ENCODE measurements around the gene POR. TPM values are rescaled to one million over a fixed set of nuclear protein-coding genes. Genes with fewer than 3 reads are reported as not detected.
"Not testable (repeated sequence)": the region's sequence is repeated elsewhere in the genome, so short reads cannot be mapped to it uniquely, and the experiment has no call there.

POR gene
- total RNA-seq, 1 donor, result 90.7 TPM

DNA sequence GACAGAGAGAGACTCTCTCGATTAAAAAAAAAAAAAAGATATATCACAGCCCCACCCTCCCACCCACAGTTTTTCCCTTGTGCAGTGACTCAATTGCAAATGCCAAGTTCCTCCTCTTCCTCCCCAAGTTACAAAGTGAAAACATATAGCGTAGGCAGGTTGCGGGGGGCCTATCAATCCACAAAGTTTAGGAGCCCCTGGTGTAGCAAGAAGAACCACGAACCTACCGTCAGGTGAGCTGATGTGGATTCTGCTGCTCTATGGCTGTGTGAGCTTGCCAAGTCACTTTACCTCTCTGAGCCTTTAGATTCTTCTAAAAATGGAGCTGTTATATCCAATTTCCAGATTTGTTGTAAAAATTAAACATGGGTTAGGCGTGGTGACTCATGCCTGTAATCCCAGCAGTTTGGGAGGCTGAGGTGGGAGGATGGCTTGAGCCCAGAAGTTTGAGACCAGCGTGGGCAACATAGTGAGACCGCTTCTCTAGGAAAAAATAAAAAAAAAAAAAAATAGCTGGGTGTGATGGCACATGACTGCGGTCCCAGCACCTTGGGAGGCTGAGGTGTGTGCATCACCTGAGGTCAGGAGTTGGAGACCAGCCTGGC, 44.3 kb upstream of the POR start:
- TF ChIP-seq, protein P1, sequence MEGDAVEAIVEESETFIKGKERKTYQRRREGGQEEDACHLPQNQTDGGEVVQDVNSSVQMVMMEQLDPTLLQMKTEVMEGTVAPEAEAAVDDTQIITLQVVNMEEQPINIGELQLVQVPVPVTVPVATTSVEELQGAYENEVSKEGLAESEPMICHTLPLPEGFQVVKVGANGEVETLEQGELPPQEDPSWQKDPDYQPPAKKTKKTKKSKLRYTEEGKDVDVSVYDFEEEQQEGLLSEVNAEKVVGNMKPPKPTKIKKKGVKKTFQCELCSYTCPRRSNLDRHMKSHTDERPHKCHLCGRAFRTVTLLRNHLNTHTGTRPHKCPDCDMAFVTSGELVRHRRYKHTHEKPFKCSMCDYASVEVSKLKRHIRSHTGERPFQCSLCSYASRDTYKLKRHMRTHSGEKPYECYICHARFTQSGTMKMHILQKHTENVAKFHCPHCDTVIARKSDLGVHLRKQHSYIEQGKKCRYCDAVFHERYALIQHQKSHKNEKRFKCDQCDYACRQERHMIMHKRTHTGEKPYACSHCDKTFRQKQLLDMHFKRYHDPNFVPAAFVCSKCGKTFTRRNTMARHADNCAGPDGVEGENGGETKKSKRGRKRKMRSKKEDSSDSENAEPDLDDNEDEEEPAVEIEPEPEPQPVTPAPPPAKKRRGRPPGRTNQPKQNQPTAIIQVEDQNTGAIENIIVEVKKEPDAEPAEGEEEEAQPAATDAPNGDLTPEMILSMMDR (IDR thresholded peaks at IDR 0.05; ENCODE audit: insufficient read depth, low read depth, low read length), result no peak
- H3K4me3 ChIP-seq (ENCODE audit: low read depth, low read length), result no peak overlapping the region
- no peak for DNase-seq (ENCODE audit: low read depth)

DNA sequence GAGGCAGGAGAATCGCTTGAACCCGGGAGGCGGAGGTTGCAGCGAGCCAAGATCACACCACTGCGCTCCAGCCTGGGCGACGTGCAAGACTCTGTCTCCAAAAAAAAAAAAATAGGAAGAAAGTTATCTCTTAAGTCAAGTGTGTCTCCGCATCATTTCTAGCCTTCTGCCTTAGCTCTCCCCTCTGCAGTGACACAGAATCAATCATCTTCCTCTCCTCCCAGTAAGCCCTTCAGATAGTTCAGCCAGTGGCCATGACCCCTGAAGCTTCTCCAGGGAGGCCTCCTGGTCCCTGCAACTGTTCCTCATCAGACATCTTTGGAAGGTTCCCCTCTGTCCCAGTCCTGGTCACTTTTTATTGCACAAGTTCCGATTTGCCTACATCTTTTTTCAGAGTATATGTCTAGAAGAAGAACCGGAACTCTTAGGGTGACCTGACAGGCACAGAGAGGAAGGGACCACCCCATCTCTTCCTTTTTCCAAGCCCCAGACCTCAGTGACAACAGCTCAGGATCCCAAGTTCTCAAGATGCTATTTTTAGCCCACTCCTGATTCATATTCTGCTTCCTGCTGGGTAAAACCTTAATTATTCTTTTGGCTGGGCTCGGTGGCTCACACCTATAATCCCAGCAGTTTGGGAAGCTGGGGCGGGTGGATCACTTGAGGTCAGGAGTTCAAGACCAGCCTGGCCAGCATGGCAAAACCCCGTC, 42.7 kb upstream of the POR start:
- no peak overlapping the region for H3K4me3 ChIP-seq (ENCODE audit: low read depth, low read length)
- TF ChIP-seq, protein P1 (IDR thresholded peaks at IDR 0.05; ENCODE audit: insufficient read depth, low read depth, low read length), result no peak
- DNase-seq (ENCODE audit: low read depth), result peak; percentile 18

- DNase-seq (ENCODE audit: low read depth); H3K4me3 ChIP-seq (ENCODE audit: low read depth, low read length): not testable (repeated sequence)
Observed at GRCh38 chr7:75874180-75874579, 40.8 kb upstream of the POR start.

DNA sequence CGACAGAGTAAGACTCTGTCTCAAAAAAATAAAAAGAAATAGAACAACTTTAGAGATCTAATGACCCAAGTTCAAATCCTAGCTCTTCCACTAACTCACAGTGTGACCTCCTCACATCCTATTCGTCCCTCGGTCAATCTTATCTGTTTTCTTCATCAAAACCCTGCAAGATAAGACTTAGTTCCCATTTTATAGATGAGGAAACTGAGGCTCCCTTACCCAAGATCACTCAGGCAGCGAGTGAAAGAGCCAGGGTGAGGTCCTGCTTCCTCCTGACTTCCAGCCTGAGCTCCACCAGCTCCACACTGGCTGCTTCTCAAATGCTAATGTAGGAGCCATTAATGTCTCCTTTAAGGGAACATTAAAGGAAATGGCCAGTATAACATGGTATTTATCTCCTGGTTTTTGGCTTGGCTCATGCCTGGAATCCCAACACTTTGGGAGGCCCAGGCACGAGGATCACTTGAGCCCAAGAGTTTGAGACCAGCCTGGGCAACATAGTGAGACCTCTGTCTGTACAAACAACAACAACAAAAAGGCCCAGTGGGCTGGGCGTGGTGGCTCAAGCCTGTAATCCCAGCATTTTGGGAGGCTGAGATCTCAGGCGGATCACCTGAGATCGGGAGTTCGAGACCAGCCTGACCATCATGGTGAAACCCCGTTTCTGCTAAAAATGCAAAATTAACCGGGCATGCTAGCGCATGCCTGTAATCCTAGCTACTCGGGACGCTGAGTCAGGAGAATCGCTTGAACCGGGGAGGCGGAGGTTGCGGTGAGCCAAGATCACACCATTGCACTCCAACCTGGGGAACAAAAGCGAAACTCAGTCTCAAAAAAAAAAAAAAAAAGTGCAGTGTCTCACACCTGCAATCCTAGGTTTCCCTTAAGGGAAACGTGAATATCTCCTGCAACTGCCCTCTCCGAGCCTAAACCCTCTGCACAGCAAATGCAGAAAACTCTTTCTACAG, 39.6 kb upstream of the POR start:
- TF ChIP-seq, protein P1 (IDR thresholded peaks at IDR 0.05; ENCODE audit: insufficient read depth, low read depth, low read length), result no peak
- no peak for DNase-seq (ENCODE audit: low read depth)
- no peak overlapping the region for H3K4me3 ChIP-seq (ENCODE audit: low read depth, low read length)

DNA sequence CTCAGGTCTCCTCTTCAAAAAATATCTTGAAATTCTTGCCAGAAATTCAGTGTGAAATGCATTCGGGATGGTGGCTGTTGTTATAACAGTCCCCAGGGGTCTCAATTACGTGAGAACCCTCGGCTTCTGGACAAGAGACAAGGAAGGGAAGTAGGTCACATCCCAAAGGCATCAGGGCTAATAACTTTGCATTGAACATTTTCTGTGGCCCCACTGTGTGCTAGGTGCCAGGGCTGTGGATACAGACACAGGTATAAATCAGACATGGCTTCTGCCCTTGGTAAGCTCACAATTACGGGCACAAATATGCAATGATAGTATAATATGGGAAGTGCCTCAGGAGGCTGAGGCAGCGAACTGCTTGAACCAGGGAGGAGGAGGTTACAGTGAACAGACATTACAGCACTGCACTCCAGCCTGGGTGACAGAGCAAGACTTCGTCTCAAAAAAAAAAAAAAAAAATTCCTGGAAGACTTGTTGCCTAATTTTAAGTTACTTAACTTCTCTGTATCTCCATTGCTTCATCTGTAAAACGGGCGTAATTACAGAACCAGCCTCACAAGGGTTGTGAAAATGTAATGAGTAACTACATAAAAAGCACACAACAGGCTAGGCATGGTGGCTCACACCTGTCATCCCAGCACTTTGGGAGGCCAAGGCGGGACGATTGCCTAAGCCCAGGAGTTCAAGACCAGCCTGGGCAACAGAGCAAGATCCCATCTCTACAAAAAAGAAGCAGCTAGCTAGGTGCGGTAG, 38.7 kb upstream of the POR start:
- no peak overlapping the region for H3K4me3 ChIP-seq (ENCODE audit: low read depth, low read length)
- TF ChIP-seq, protein P1 (IDR thresholded peaks at IDR 0.05; ENCODE audit: insufficient read depth, low read depth, low read length), result no peak
- no peak for DNase-seq (ENCODE audit: low read depth)

GRCh38 chr7:75878312-75878768, 36.6 kb upstream of the POR start:
- TF ChIP-seq, protein P1 (IDR thresholded peaks at IDR 0.05; ENCODE audit: insufficient read depth, low read depth, low read length), result no peak
- no peak for DNase-seq (ENCODE audit: low read depth)
- peak overlapping the region; percentile 52 for H3K4me3 ChIP-seq (ENCODE audit: low read depth, low read length)
